HG03108 (cell line): Measurements from ENCODE around the gene IRS2.

ENCODE experiments used
- ATAC-seq: cut with Tn5 transposase; IDR thresholded peaks from one replicate; pipeline ENCODE4 v1.9.1; 2021; ENCODE audit warnings: moderate library complexity; ENCODE audit not compliant: unreplicated experiment

Gene IRS2

DNA sequence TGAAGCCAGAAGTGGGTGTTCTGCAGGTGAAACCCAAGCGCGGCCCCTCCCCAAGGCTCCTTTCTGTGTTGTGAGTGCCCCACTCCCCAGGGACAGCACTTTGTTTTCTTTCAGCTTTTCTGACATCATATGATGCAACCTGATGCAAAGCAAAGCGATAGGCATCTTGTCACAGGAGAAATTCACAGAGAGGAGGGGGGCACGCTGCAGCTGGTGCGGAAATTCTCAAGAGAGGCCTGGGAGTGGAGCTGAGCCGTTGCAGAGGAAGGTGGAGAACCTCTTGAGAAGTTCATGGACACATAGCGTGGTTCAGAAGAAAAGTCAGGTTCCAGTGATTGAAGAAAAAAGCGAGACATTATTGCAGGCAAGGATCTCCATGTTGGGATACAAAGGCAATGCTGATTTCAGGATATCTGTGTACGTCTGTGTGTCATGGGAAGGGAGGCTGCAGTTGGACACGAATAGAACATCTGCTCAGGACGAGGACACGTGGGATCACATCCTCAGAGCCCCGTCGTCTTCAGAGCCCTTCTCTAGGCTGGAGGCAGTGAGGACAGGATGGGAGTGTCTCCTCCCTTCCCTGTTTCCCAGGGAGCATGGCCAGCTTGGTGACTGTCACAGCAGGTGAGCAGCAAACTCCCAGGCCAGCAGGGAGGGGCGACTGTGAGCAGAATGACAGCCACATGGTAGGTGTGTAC lies 79.2 kb downstream of the IRS2 start:
- ATAC-seq: no peak

DNA sequence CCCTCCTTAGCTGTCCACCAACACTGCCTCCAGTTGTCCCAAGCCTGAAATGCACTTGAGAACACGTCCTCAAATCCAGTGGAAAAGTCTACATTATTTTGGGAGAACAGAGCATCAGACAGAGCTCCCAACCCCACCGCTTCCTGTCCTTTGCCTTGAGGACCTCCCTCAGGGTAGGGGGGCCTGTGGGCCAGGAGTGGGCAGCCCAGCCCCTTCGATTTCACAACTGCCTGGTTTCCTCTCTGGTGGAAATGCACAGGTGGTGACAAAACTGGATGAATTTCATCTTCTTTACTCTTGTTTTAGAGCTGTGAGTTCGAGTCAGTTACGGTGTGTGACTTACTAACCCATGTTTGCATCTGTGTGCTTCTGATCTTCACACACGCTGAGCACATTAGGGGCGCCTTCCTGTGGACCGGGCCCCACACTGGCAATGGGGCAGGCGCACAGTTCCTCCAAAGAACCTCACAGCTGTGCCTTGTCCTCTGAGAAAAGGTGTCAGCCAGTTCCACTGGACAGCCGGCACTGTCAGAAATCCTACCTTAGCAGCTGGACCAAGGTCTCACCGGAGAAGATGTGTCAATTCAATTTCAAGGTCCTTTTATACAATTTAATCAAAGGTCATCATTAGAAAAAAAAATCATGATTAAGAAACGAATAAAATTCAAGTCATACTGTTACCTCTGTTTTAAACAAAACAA lies 80.2 kb downstream of the IRS2 start:
- no peak for ATAC-seq

DNA sequence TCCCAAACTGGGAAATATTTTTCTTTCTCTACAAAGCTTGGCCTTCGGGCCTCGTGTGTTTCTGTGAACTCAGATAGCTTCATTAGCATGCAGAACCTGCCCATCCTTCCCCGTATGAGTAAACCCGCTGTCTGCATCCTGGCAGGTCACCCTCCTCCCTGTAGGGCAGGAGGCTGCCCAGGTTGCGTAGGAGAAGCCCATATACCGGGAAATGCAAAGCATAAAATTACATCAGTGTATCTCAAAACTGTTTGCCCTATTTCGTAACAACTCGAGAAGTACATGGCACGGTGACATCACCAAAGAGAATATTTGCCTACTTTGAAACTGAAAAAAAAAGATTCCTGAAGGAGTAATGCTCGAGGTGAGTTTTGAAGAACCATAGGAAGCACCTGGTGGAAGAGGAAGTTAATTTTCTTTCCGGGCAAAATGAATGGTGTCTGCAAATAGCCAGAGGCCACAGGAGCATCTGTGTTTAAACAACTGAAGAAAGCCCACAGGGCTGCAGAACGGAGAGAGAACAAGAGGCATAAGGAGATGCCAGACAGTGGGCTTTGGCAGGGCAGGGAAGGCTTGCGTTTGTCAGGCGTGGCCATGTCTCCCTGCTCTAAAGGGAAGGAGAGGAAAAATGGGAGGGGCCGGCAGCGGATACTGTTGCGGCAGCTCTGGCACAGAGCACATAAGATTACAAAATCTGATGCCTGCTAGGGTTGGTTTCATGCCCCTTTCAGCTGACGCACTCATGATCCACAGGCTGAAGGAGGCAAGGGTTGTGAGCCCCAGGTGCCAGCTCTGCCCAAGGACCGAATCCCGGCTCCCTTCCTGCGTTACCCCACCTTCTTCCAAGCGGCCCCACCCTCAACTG lies 81.4 kb downstream of the IRS2 start:
- ATAC-seq: no peak

DNA sequence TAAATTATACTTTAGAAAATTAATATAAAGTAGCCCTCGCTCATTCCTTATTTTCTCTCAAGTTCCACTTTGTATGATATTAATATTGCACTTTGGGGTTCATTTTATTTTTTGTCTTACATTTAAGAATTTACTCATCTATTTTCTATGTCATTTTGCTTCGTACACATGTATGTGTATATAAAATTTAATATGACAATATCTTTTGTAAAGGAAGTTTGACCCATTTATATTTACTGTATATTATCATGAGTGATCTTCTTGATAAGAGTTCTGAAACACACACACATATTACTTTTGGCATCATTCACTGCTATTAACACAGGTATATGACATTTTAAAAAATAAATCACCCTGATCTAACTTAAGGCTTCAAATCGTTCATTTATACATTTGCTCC lies 83.1 kb downstream of the IRS2 start:
- no peak for ATAC-seq
